ENCODE measurements around the gene SPTBN1. TPM values are rescaled to one million over a fixed set of nuclear protein-coding genes. Genes with fewer than 3 reads are reported as not detected.
A peak's percentile ranks its signal among the peaks of the same experiment; 100 is the strongest.

The SPTBN1 gene
- total and polyA plus RNA-seq, 2 donors = 118 to 352 TPM

GRCh38 chr2:54664238-54664786, 208.2 kb downstream of the SPTBN1 start:
- 95% methylated on average over 18 of the region's 18 CpGs for WGBS
- no peak overlapping the region for H3K4me3 ChIP-seq (ENCODE audit: low read depth, low read length)
- no peak for DNase-seq (ENCODE audit: extremely low spot score)
- H3K36me3 ChIP-seq (ENCODE audit: insufficient read depth) = no peaks in the 10 kb centered on the region
- H3K4me1 ChIP-seq (ENCODE audit: insufficient read depth) = no peaks in the 10 kb centered on the region
- H3K27ac ChIP-seq (ENCODE audit: low read depth) = no peak overlapping the region

GRCh38 chr2:54665436-54665856, 209.3 kb downstream of the SPTBN1 start:
- H3K4me3 ChIP-seq (ENCODE audit: low read depth, low read length) = no peak overlapping the region
- no peaks in the 10 kb centered on the region for H3K36me3 ChIP-seq (ENCODE audit: insufficient read depth)
- H3K27ac ChIP-seq (ENCODE audit: low read depth) = no peak overlapping the region
- no peak for DNase-seq (ENCODE audit: extremely low spot score)
- no peaks in the 10 kb centered on the region for H3K4me1 ChIP-seq (ENCODE audit: insufficient read depth)
- 21% methylated on average over 3 of the region's 3 CpGs for WGBS

GRCh38 chr2:54666131-54666633, 210.1 kb downstream of the SPTBN1 start:
- 9% methylated on average over 3 of the region's 3 CpGs for WGBS
- Histone ChIP-seq H3K4me1 (ENCODE audit: insufficient read depth) (no peaks in the 10 kb centered on the region), H3K36me3 (ENCODE audit: insufficient read depth) (no peaks in the 10 kb centered on the region), H3K4me3 (ENCODE audit: low read depth, low read length) (no peak overlapping the region), H3K27ac (ENCODE audit: low read depth) (no peak overlapping the region)
- DNase-seq (ENCODE audit: extremely low spot score) = no peak

GRCh38 chr2:54666634-54667265, 210.6 kb downstream of the SPTBN1 start:
- DNase-seq (ENCODE audit: extremely low spot score) = peak; percentile 37
- 10% methylated on average over 6 of the region's 6 CpGs for WGBS
- Histone ChIP-seq H3K36me3 (ENCODE audit: insufficient read depth) (no peaks in the 10 kb centered on the region), H3K27ac (ENCODE audit: low read depth) (no peak overlapping the region), H3K4me3 (ENCODE audit: low read depth, low read length) (no peak overlapping the region), H3K4me1 (ENCODE audit: insufficient read depth) (no peaks in the 10 kb centered on the region)

GRCh38 chr2:54667266-54667639, 211.1 kb downstream of the SPTBN1 start:
- DNase-seq (ENCODE audit: extremely low spot score) = no peak

GRCh38 chr2:54667726-54668650, 211.9 kb downstream of the SPTBN1 start:
- no peaks in the 10 kb centered on the region for H3K4me1 ChIP-seq (ENCODE audit: insufficient read depth)
- DNase-seq (ENCODE audit: extremely low spot score) = no peak
- H3K4me3 ChIP-seq (ENCODE audit: low read depth, low read length) = no peak overlapping the region
- no peak overlapping the region for H3K27ac ChIP-seq (ENCODE audit: low read depth)
- 91% methylated on average over 17 of the region's 17 CpGs for WGBS
- no peaks in the 10 kb centered on the region for H3K36me3 ChIP-seq (ENCODE audit: insufficient read depth)

More at GRCh38 chr2:54667266-54667639, 211.1 kb downstream of the SPTBN1 start:
- Histone ChIP-seq H3K27ac (ENCODE audit: low read depth) (no peak overlapping the region), H3K4me3 (ENCODE audit: low read depth, low read length) (no peak overlapping the region), H3K36me3 (ENCODE audit: insufficient read depth) (no peaks in the 10 kb centered on the region), H3K4me1 (ENCODE audit: insufficient read depth) (no peaks in the 10 kb centered on the region)
- 79% methylated on average over 4 of the region's 4 CpGs for WGBS

GRCh38 chr2:54668711-54669110, 212.6 kb downstream of the SPTBN1 start:
- DNase-seq (ENCODE audit: extremely low spot score) = no peak
- 84% methylated on average over 5 of the region's 5 CpGs for WGBS
- Histone ChIP-seq H3K27ac (ENCODE audit: low read depth) (peak overlapping the region; percentile 51), H3K4me3 (ENCODE audit: low read depth, low read length) (no peak overlapping the region), H3K36me3 (ENCODE audit: insufficient read depth) (no peaks in the 10 kb centered on the region), H3K4me1 (ENCODE audit: insufficient read depth) (no peaks in the 10 kb centered on the region)

- 31% methylated on average over 7 of the region's 7 CpGs for WGBS
Observed at GRCh38 chr2:54669677-54670484, 213.8 kb downstream of the SPTBN1 start.

GRCh38 chr2:54670485-54671009, 214.4 kb downstream of the SPTBN1 start:
- no peak overlapping the region for H3K4me3 ChIP-seq (ENCODE audit: low read depth, low read length)
- DNase-seq (ENCODE audit: extremely low spot score) = no peak
- no peaks in the 10 kb centered on the region for H3K4me1 ChIP-seq (ENCODE audit: insufficient read depth)
- 81% methylated on average over 9 of the region's 9 CpGs for WGBS
- no peak overlapping the region for H3K27ac ChIP-seq (ENCODE audit: low read depth)
- H3K36me3 ChIP-seq (ENCODE audit: insufficient read depth) = no peaks in the 10 kb centered on the region

More at GRCh38 chr2:54669677-54670484, 213.8 kb downstream of the SPTBN1 start:
- H3K27ac ChIP-seq (ENCODE audit: low read depth) = no peak overlapping the region
- H3K4me1 ChIP-seq (ENCODE audit: insufficient read depth) = no peaks in the 10 kb centered on the region
- DNase-seq (ENCODE audit: extremely low spot score) = peak; percentile 51
- H3K4me3 ChIP-seq (ENCODE audit: low read depth, low read length) = no peak overlapping the region
- no peaks in the 10 kb centered on the region for H3K36me3 ChIP-seq (ENCODE audit: insufficient read depth)

- no peaks in the 10 kb centered on the region for H3K36me3 ChIP-seq (ENCODE audit: insufficient read depth)
- 97% methylated on average over 3 of the region's 3 CpGs for WGBS
- H3K27ac ChIP-seq (ENCODE audit: low read depth) = no peak overlapping the region
- no peaks in the 10 kb centered on the region for H3K4me1 ChIP-seq (ENCODE audit: insufficient read depth)
- no peak for DNase-seq (ENCODE audit: extremely low spot score)
- H3K4me3 ChIP-seq (ENCODE audit: low read depth, low read length) = no peak overlapping the region
Observed at GRCh38 chr2:54671010-54671409, 214.9 kb downstream of the SPTBN1 start.

GRCh38 chr2:54671875-54672589, 215.9 kb downstream of the SPTBN1 start:
- H3K4me1 ChIP-seq (ENCODE audit: insufficient read depth) = no peaks in the 10 kb centered on the region
- no peaks in the 10 kb centered on the region for H3K36me3 ChIP-seq (ENCODE audit: insufficient read depth)
- WGBS = 82% methylated on average over 4 of the region's 4 CpGs
- H3K4me3 ChIP-seq (ENCODE audit: low read depth, low read length) = no peak overlapping the region
- DNase-seq (ENCODE audit: extremely low spot score) = no peak
- no peak overlapping the region for H3K27ac ChIP-seq (ENCODE audit: low read depth)

- Histone ChIP-seq H3K4me1 (ENCODE audit: insufficient read depth) (no peaks in the 10 kb centered on the region), H3K4me3 (ENCODE audit: low read depth, low read length) (no peak overlapping the region), H3K36me3 (ENCODE audit: insufficient read depth) (no peaks in the 10 kb centered on the region), H3K27ac (ENCODE audit: low read depth) (peak overlapping the region; percentile 90)
- peak; percentile 64 for DNase-seq (ENCODE audit: extremely low spot score)
- 56% methylated on average over 12 of the region's 12 CpGs for WGBS
Observed at GRCh38 chr2:54672590-54673456, 216.7 kb downstream of the SPTBN1 start.
